Measurements from ENCODE around the gene IDH2. TPM values are rescaled to one million over a fixed set of nuclear protein-coding genes. Genes with fewer than 3 reads are reported as not detected.

Gene IDH2
- polyA plus RNA-seq, 1 donor (not counting 4 experiments of a cell fraction or from before 2014, with no cell fraction given), result 27.9 TPM

- Histone ChIP-seq H3K79me2 (ENCODE audit: control insufficient read depth, insufficient read depth, low read length) (peaks cover 9% of the 10 kb centered on the region), H3K9me3 (ENCODE audit: control insufficient read depth, low read depth, low read length) (no peaks in the 10 kb centered on the region), H2AFZ (ENCODE audit: control insufficient read depth, low read length) (no peak overlapping the region), H3K4me3 (ENCODE audit: control insufficient read depth in 2 of 3, extremely low read depth in 1 of 3, insufficient read depth in 2 of 3, low read depth in 1 of 3, low read length in 3 of 3) (no peak overlapping the region), H3K27me3 (ENCODE audit: control insufficient read depth, extremely low read depth, insufficient read depth, low read length) (no peaks in the 10 kb centered on the region), H3K4me2 (ENCODE audit: control insufficient read depth, extremely low read depth, insufficient read depth, low read depth, low read length) (no peak overlapping the region), H3K9me1 (ENCODE audit: control insufficient read depth, extremely low read depth, insufficient read depth, low read length) (peaks cover 4% of the 10 kb centered on the region), H3K4me1 (ENCODE audit: control insufficient read depth, extremely low read depth, insufficient read depth, low read length) (peaks cover 30% of the 10 kb centered on the region), H3K27ac (ENCODE audit: control insufficient read depth, insufficient read depth, low read length) (no peak overlapping the region), H3K9ac (ENCODE audit: control insufficient read depth, extremely low read depth, insufficient read depth, low read length) (no peak overlapping the region), H3K36me3 (ENCODE audit: control insufficient read depth in 2 of 2, extremely low read depth in 1 of 2, insufficient read depth in 2 of 2, low read length in 2 of 2) (peaks cover 4 to 6% of the 10 kb centered on the region in 2 experiments), H4K20me1 (ENCODE audit: control insufficient read depth, extremely low read depth, insufficient read depth, low read length) (no peaks in the 10 kb centered on the region)
- DNase-seq (ENCODE audit: low read depth, low spot score) (no peak), FAIRE-seq (no peak)
- TF ChIP-seq EZH2 (IDR thresholded peaks at IDR 0.05; ENCODE audit: low read length) (no peak), CTCF (optimal IDR thresholded peaks at IDR 0.05 in 1 of 3, IDR thresholded peaks at IDR 0.05 in 1 of 3, conservative IDR thresholded peaks at IDR 0.05 in 1 of 3; ENCODE audit: extremely low read depth in 1 of 3, insufficient read depth in 2 of 3, low read length in 3 of 3) (no peak)
- dilution Hi-C loops (cut with MboI; ENCODE audit: extremely low pct_ligation_motif_present, low sequenced_read_pairs), result no loop called here
These were observed 57.3 kb downstream of the IDH2 start for GRCh38 chr15:90044916-90045371.

DNA sequence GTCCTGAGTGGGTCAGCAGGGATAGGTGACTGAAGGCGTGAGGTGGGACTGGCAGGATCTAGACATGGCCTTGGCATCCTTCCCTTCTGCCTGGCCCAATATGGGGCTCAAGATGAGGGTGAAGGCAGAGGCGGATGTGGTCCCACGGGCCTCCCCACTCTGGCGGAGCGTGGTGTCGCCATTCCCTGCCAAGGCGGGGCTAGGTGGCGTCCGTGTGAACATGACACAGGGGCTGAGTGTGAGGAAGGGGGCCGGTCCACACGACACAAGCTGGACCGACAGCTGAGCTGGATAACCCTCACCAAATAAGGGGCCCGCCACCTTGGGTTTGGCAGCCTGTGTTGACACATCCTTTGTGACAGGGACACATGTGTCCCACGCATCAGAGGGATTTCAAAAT, 58.1 kb downstream of the IDH2 start:
- Histone ChIP-seq H4K20me1 (ENCODE audit: control insufficient read depth, extremely low read depth, insufficient read depth, low read length) (no peaks in the 10 kb centered on the region), H3K9me1 (ENCODE audit: control insufficient read depth, extremely low read depth, insufficient read depth, low read length) (peaks cover 4% of the 10 kb centered on the region), H3K36me3 (ENCODE audit: control insufficient read depth in 2 of 2, extremely low read depth in 1 of 2, insufficient read depth in 2 of 2, low read length in 2 of 2) (peaks cover 4 to 6% of the 10 kb centered on the region in 2 experiments), H3K27ac (ENCODE audit: control insufficient read depth, insufficient read depth, low read length) (no peak overlapping the region), H3K4me1 (ENCODE audit: control insufficient read depth, extremely low read depth, insufficient read depth, low read length) (peaks cover 31% of the 10 kb centered on the region), H3K79me2 (ENCODE audit: control insufficient read depth, insufficient read depth, low read length) (peaks cover 12% of the 10 kb centered on the region), H3K4me2 (ENCODE audit: control insufficient read depth, extremely low read depth, insufficient read depth, low read depth, low read length) (no peak overlapping the region), H2AFZ (ENCODE audit: control insufficient read depth, low read length) (no peak overlapping the region), H3K27me3 (ENCODE audit: control insufficient read depth, extremely low read depth, insufficient read depth, low read length) (no peaks in the 10 kb centered on the region), H3K9me3 (ENCODE audit: control insufficient read depth, low read depth, low read length) (no peaks in the 10 kb centered on the region), H3K9ac (ENCODE audit: control insufficient read depth, extremely low read depth, insufficient read depth, low read length) (no peak overlapping the region), H3K4me3 (ENCODE audit: control insufficient read depth in 2 of 3, extremely low read depth in 1 of 3, insufficient read depth in 2 of 3, low read depth in 1 of 3, low read length in 3 of 3) (no peak overlapping the region)
- dilution Hi-C loops (cut with MboI; ENCODE audit: extremely low pct_ligation_motif_present, low sequenced_read_pairs), result no loop called here
- no peak for DNase-seq (ENCODE audit: low read depth, low spot score)
- no peak for FAIRE-seq
- TF ChIP-seq EZH2 (IDR thresholded peaks at IDR 0.05; ENCODE audit: low read length), result no peak
- TF ChIP-seq CTCF (optimal IDR thresholded peaks at IDR 0.05 in 1 of 3, IDR thresholded peaks at IDR 0.05 in 1 of 3, conservative IDR thresholded peaks at IDR 0.05 in 1 of 3; ENCODE audit: extremely low read depth in 1 of 3, insufficient read depth in 2 of 3, low read length in 3 of 3), result no peak
